ENCODE data around the gene BSG. TPM values are rescaled to one million over a fixed set of nuclear protein-coding genes. Genes with fewer than 3 reads are reported as not detected.
A peak's percentile ranks its signal among the peaks of the same experiment; 100 is the strongest.

The BSG gene
- total and polyA plus RNA-seq, 2 of the 4 experiments (the other 2 are of a cell fraction): 130 to 698 TPM

GRCh38 chr19:574658-575526 is 2.5 kb downstream of the BSG start:
- peaks cover 11% of the 10 kb centered on the region; the same call in 1 of the 2 replicates for H3K9me1 ChIP-seq (ENCODE audit: insufficient read depth, low read length)
- peak; percentile 59 for DNase-seq
- no peak overlapping the region for H2AFZ ChIP-seq (replicated peaks; ENCODE audit: low read length, poor library complexity)
- intact Hi-C loops (cut with micrococcal nuclease) (no loop called here), dilution Hi-C loops (cut with HindIII; ENCODE audit: low sequenced_read_pairs, unreplicated experiment) (no loop called here), in situ Hi-C loops (cut with MboI; ENCODE audit: low sequenced_read_pairs) (no loop called here)
- no peak overlapping the region for H4K91ac ChIP-seq (ENCODE audit: insufficient read depth, low read depth, low read length)
- ChIA-PET POLR2A (ENCODE audit: unreplicated experiment) (no interaction called here), CTCF (interaction anchor here (0.7 kb wide), 1 partner anchor 146 kb away, joined by 3 read pairs; no protein-coding TSS in a partner anchor)
- no peaks in the 10 kb centered on the region for H3K9me3 ChIP-seq (ENCODE audit: control insufficient read depth, insufficient read depth, low read length)
- no peak overlapping the region for H4K5ac ChIP-seq (ENCODE audit: low read depth, low read length)
- H3K9ac ChIP-seq (ENCODE audit: low read depth, low read length): peak overlapping the region; percentile 9; the same call in 1 of the 2 replicates
- H3K18ac ChIP-seq (ENCODE audit: low read depth, low read length): no peak overlapping the region
- H2AK9ac ChIP-seq (replicated peaks; ENCODE audit: low read depth, low read length, poor library complexity): peak overlapping the region; percentile 19
- peaks cover 69% of the 10 kb centered on the region for H4K20me1 ChIP-seq (ENCODE audit: insufficient read depth, low read length)
- H3K27me3 ChIP-seq (ENCODE audit: control insufficient read depth, insufficient read depth, low read length): no peaks in the 10 kb centered on the region
- 0 out of 2 replicates have a peak overlapping the region, but pooled peaks have one; percentile 0 for H3K4ac ChIP-seq (ENCODE audit: low read depth, low read length)
- H3K56ac ChIP-seq (ENCODE audit: extremely low read depth, insufficient read depth, low read length): no peak overlapping the region
- no TSS peak for BruUV-seq (replicated peaks)
- no peak overlapping the region for H2BK5ac ChIP-seq (ENCODE audit: low read depth, low read length, poor library complexity, severe bottlenecking)
- peaks cover 26% of the 10 kb centered on the region for H3K4me1 ChIP-seq (ENCODE audit: control insufficient read depth, insufficient read depth, low read length)
- peaks cover 5% of the 10 kb centered on the region; the same call in 1 of the 2 replicates for H3K36me3 ChIP-seq (ENCODE audit: control insufficient read depth, insufficient read depth, low read length)
- H3K14ac ChIP-seq (replicated peaks; ENCODE audit: low read depth, low read length): no peak overlapping the region
- H2BK120ac ChIP-seq (ENCODE audit: low read depth, low read length): no peak overlapping the region
- 16% methylated on average over 11 of the region's 32 CpGs; no CpG with 5 or more reads in 1 of the 2 experiments for WGBS, 2 experiments (ENCODE audit: extremely low coverage in 2 of 2, insufficient read length in 1 of 2)
- H3K79me1 ChIP-seq (ENCODE audit: low read depth in 1 of 2, low read length in 2 of 2): peaks cover 0 to 61% of the 10 kb centered on the region in 2 experiments; a peak in 2 of 4 replicates
- peak overlapping the region; percentile 62 for H3K4me2 ChIP-seq (ENCODE audit: low read depth, low read length)
- no peak for ATAC-seq (ENCODE audit: low read depth)
- H4K8ac ChIP-seq (ENCODE audit: low read depth in 2 of 2, low read length in 2 of 2): no peak overlapping the region
- TF ChIP-seq RAD21 (IDR thresholded peaks at IDR 0.05; ENCODE audit: low read length) (no peak), CEBPB (IDR thresholded peaks at IDR 0.05; ENCODE audit: low read depth, low read length) (no peak), NFE2L2 (IDR thresholded peaks at IDR 0.05; ENCODE audit: low read depth, low read length) (no peak), BHLHE40 (IDR thresholded peaks at IDR 0.05; ENCODE audit: low read depth, low read length) (no peak), POLR2A (IDR thresholded peaks at IDR 0.05; ENCODE audit: low read depth, low read length) (no peak), ELK1 (IDR thresholded peaks at IDR 0.05; ENCODE audit: borderline replicate concordance, low read depth, low read length) (no peak), CTCF (conservative IDR thresholded peaks at IDR 0.05; ENCODE audit: low read depth, low read length) (no peak), FOS (IDR thresholded peaks at IDR 0.05; ENCODE audit: low read depth, low read length) (no peak), CHD1 (IDR thresholded peaks at IDR 0.05; ENCODE audit: low read depth, low read length) (no peak), SMC3 (IDR thresholded peaks at IDR 0.05; ENCODE audit: low read depth, low read length) (no peak), RFX5 (IDR thresholded peaks at IDR 0.05; ENCODE audit: low read depth, low read length) (no peak), MXI1 (IDR thresholded peaks at IDR 0.05; ENCODE audit: borderline replicate concordance, low read depth, low read length) (no peak), RCOR1 (IDR thresholded peaks at IDR 0.05; ENCODE audit: insufficient replicate concordance, low read length) (no peak)
- TF ChIP-seq, protein P1, sequence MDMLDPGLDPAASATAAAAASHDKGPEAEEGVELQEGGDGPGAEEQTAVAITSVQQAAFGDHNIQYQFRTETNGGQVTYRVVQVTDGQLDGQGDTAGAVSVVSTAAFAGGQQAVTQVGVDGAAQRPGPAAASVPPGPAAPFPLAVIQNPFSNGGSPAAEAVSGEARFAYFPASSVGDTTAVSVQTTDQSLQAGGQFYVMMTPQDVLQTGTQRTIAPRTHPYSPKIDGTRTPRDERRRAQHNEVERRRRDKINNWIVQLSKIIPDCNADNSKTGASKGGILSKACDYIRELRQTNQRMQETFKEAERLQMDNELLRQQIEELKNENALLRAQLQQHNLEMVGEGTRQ (IDR thresholded peaks at IDR 0.05; ENCODE audit: low read depth, low read length): no peak
- no peak overlapping the region for H2AK5ac ChIP-seq (ENCODE audit: low read depth, low read length)
- H2BK15ac ChIP-seq (ENCODE audit: low read depth, low read length): no peak overlapping the region
- no peak overlapping the region for H2BK20ac ChIP-seq (ENCODE audit: low read depth, low read length)
- H3K4me3 ChIP-seq (ENCODE audit: insufficient read depth, low read depth, low read length): 0 out of 2 replicates have a peak overlapping the region, but pooled peaks have one; percentile 10
- 0 out of 2 replicates have a peak overlapping the region, but pooled peaks have one; percentile 8 for H3K27ac ChIP-seq (ENCODE audit: insufficient read depth, low read length)
- H3K23ac ChIP-seq (ENCODE audit: low read depth, low read length): no peak overlapping the region
